PC-3 (cell line): Measurements from ENCODE around the gene POLR3GL. TPM values are rescaled to one million over a fixed set of nuclear protein-coding genes. Genes with fewer than 3 reads are reported as not detected.

Source experiments
- ATAC-seq: fragments of 200-7000 bp; cut with Tn5 transposase; 2 replicates; pipeline ENCODE4 v1.9.1; 2020; ENCODE audit warnings: mild to moderate bottlenecking, moderate library complexity
- BruUV-seq: library from RNA; stranded (reverse); fragments of 400-500 nt; replicated peaks from 2 replicates; lab custom pipeline; 2021; lab: Mats Ljungman, UMichigan
- CTCF ChIA-PET: fragments of 300-600 bp; sonication (Branson Sonifier 250); formaldehyde crosslinking; loops from one replicate; lab custom pipeline; 2022; ENCODE audit warnings: antibody characterized with exemption; lab: Charles Lee
- POLR2A ChIA-PET: fragments of 300-600 bp; sonication (Branson Sonifier 250); formaldehyde crosslinking; loops from one replicate; lab custom pipeline; 2022; ENCODE audit warnings: antibody characterized with exemption; ENCODE audit not compliant: unreplicated experiment; lab: Charles Lee
- DNase-seq: peaks from one replicate; pipeline ENCODE4 v3.0.0-alpha.2; 2015
- H2AFZ ChIP-seq: fragments of 300-600 bp; sonication (generic); 2 replicates; pipeline ENCODE4 v1.6.0; 2016; ENCODE audit warnings: antibody characterized with exemption, low read length
- H3F3A ChIP-seq: fragments of 300-600 bp; sonication (generic); one replicate; pipeline ENCODE4 v1.6.0; 2017; ENCODE audit warnings: antibody characterized with exemption, low read length, control low read depth, mild to moderate bottlenecking; ENCODE audit not compliant: unreplicated experiment
- H3K27ac ChIP-seq: fragments of 300-600 bp; sonication (generic); 2 replicates; pipeline ENCODE4 v1.5.1; 2016; ENCODE audit warnings: mild to moderate bottlenecking, low read length
- H3K27me3 ChIP-seq: fragments of 300-600 bp; sonication (generic); 2 replicates; pipeline ENCODE4 v1.6.1; 2016; ENCODE audit warnings: low read length, mixed read lengths
- H3K36me3 ChIP-seq: fragments of 300-600 bp; sonication (generic); 2 replicates; pipeline ENCODE4 v1.6.1; 2016; ENCODE audit warnings: low read depth, mixed run types, low read length, mixed read lengths
- H3K4me1 ChIP-seq: fragments of 300-600 bp; sonication (generic); 2 replicates; pipeline ENCODE4 v1.5.1; 2016; ENCODE audit warnings: low read length; ENCODE audit not compliant: insufficient read depth
- H3K4me2 ChIP-seq: fragments of 300-600 bp; sonication (generic); 2 replicates; pipeline ENCODE4 v1.6.0; 2016; ENCODE audit warnings: low read length
- H3K4me3 ChIP-seq: fragments of 300-600 bp; sonication (generic); 2 replicates; pipeline ENCODE4 v1.5.1; 2016; ENCODE audit warnings: mild to moderate bottlenecking, low read length, mixed read lengths
- H3K79me2 ChIP-seq: fragments of 300-600 bp; sonication (generic); 2 replicates; pipeline ENCODE4 v1.6.1; 2017; ENCODE audit warnings: low read length, mixed read lengths
- H3K9ac ChIP-seq: fragments of 300-600 bp; sonication (generic); 2 replicates; pipeline ENCODE4 v1.6.0; 2016; ENCODE audit warnings: mild to moderate bottlenecking, low read length
- H3K9me2 ChIP-seq: fragments of 300-600 bp; sonication (generic); replicated peaks from 2 replicates; pipeline ENCODE4 v1.6.1; 2016; ENCODE audit warnings: mixed run types, low read length, mixed read lengths
- H3K9me3 ChIP-seq: fragments of 300-600 bp; sonication (generic); 2 replicates; pipeline ENCODE4 v1.6.1; 2016; ENCODE audit warnings: low read length, mixed read lengths
- H4K20me1 ChIP-seq: fragments of 300-600 bp; sonication (generic); 2 replicates; pipeline ENCODE4 v1.6.1; 2016; ENCODE audit warnings: low read length, mixed read lengths
- CTCF ChIP-seq: fragments of 300-600 bp; sonication (generic); conservative IDR thresholded peaks from 2 replicates; pipeline ENCODE4 v1.5.1; 2017; ENCODE audit warnings: antibody characterized with exemption, low read depth, mild to moderate bottlenecking, low read length
- EZH2 ChIP-seq: fragments of 300-600 bp; sonication (generic); IDR thresholded peaks from one replicate; pipeline ENCODE4 v1.6.1; 2017; ENCODE audit warnings: antibody characterized with exemption, mild to moderate bottlenecking, low read length; ENCODE audit not compliant: unreplicated experiment
- EZH2phosphoT487 ChIP-seq: fragments of 300-600 bp; sonication (generic); IDR thresholded peaks from 2 replicates; pipeline ENCODE4 v1.6.1; 2018; ENCODE audit warnings: mild to moderate bottlenecking, antibody characterized with exemption, low read length, borderline replicate concordance
- intact Hi-C: fragments of 100-400 bp; cut with micrococcal nuclease; formaldehyde crosslinking; loops from 2 replicates; pipeline ENCODE4 v1.9.0; 2023
- total RNA-seq: library from RNA; depleted of rRNA; stranded (reverse); fragments of >200 nt; gene quantifications from 2 replicates; pipeline ENCODE4 v1.2.3, GENCODE V29; 2014

Gene POLR3GL
- total RNA-seq, 1 experiment from 2014 or later: 8.4 TPM

- no peak overlapping the region for H3K9ac ChIP-seq
- CTCF ChIA-PET: interaction anchor here (0.9 kb wide), 1 partner anchor 27 kb away, joined by 5 read pairs; no protein-coding TSS in a partner anchor
Measured at GRCh38 chr1:145980457-145980994, 16.0 kb downstream of the POLR3GL start.

DNA sequence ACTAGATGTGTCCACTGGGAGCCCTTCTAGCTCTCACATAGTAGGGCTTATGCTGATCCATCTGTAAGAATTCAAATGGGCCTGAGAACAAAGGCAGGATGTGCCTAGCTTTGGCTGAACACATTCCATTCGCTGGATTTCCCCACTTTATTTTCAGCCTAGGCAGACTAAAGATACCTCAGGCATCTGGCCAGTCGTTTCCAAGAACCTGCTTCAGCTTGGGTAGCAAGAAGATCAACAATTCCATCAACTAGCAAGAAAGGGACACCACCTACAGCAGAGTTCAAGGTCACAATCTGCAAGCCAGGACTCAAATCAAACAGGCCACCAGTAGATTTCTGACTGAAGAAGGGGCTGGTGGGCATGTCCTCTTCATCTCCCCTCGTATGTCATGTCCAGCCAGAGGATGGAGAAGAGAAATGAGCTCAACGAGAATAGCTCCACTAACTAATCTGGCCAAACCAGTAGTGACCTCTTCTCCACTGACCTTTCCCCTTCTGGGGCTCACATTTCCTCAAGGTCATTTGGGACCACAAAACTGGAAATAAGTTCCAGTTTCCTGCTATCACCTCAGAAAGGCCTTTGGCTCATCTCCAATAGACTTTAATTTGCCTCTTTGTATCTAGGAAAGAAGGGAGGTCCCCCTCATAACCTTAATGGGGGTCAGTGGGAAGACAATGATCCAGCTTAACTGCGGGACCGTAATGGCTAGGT is 17.7 kb downstream of the POLR3GL start:
- no peak for TF ChIP-seq CTCF
- TF ChIP-seq EZH2: no peak
- no peak for TF ChIP-seq EZH2phosphoT487
- POLR2A ChIA-PET: interaction anchor here (0.6 kb wide), 1 partner anchor 123 kb away, joined by 4 read pairs; the partner anchor contains the start of gene PIAS3
- CTCF ChIA-PET: no interaction called here
- Histone ChIP-seq H3K4me3 (no peak overlapping the region), H3K36me3 (no peaks in the 10 kb centered on the region), H2AFZ (no peak overlapping the region), H3K27me3 (no peaks in the 10 kb centered on the region), H3K4me2 (no peak overlapping the region), H3F3A (no peaks in the 10 kb centered on the region), H3K79me2 (no peaks in the 10 kb centered on the region), H3K9me2 (no peaks in the 10 kb centered on the region), H3K9ac (no peak overlapping the region), H3K9me3 (no peaks in the 10 kb centered on the region), H4K20me1 (no peaks in the 10 kb centered on the region), H3K4me1 (peaks cover 64% of the 10 kb centered on the region), H3K27ac (no peak overlapping the region)
- DNase-seq: no peak
- no peak for ATAC-seq
- intact Hi-C loops: no loop called here
- no TSS peak for BruUV-seq

More at GRCh38 chr1:145980457-145980994, 16.0 kb downstream of the POLR3GL start:
- Histone ChIP-seq H3K36me3 (no peaks in the 10 kb centered on the region), H3K9me2 (no peaks in the 10 kb centered on the region), H3K4me1 (peaks cover 57% of the 10 kb centered on the region), H4K20me1 (no peaks in the 10 kb centered on the region), H3K9me3 (no peaks in the 10 kb centered on the region), H3K4me3 (no peak overlapping the region), H3F3A (no peaks in the 10 kb centered on the region), H2AFZ (no peak overlapping the region), H3K4me2 (no peak overlapping the region), H3K27me3 (no peaks in the 10 kb centered on the region), H3K27ac (peak overlapping the region; percentile 77; the same call in 1 of the 2 replicates), H3K79me2 (no peaks in the 10 kb centered on the region)
- no peak for TF ChIP-seq EZH2phosphoT487
- no peak for TF ChIP-seq CTCF
- no peak for TF ChIP-seq EZH2
- ATAC-seq (no peak), DNase-seq (no peak)
- intact Hi-C loops: no loop called here
- POLR2A ChIA-PET: interaction anchor here (0.6 kb wide), 2 partner anchors 16 to 73 kb away, joined by 3 to 15 read pairs; partner anchors contain the start of gene POLR3GL
- no TSS peak for BruUV-seq
